CD14-positive monocyte (primary cell): ENCODE data around the gene TGFA. TPM values are rescaled to one million over a fixed set of nuclear protein-coding genes. Genes with fewer than 3 reads are reported as not detected.

Source experiments
- DNase-seq, 3 donors: peaks; one replicate each; pipeline ENCODE4 v3.0.0-alpha.2; 2011 to 2022
- H2AFZ ChIP-seq: 2 replicates; pipeline ENCODE4 v1.6.0; 2012; ENCODE audit warnings: mild to moderate bottlenecking, low read depth, low read length, inconsistent platforms; ENCODE audit not compliant: insufficient read depth, poor library complexity, severe bottlenecking
- H3K27ac ChIP-seq, 2 donors: 1 replicate in 1 of 2; 2 replicates in 1 of 2; pipeline ENCODE4 v1.5.1; 2012 to 2013; ENCODE audit warnings: low read length in 2 of 2, control low read depth in 1 of 2, inconsistent platforms in 1 of 2, low read depth in 1 of 2, mild to moderate bottlenecking in 1 of 2
- H3K27me3 ChIP-seq, 2 donors: one replicate each; pipeline versions ENCODE4 v1.6.0 to v1.6.1; 2011 to 2013; ENCODE audit warnings: low read length in 2 of 2; ENCODE audit not compliant: control insufficient read depth in 2 of 2, insufficient read depth in 2 of 2
- H3K36me3 ChIP-seq, 2 donors: replicated peaks in 1 of 2; 1 replicate in 1 of 2; 2 replicates in 1 of 2; pipeline versions ENCODE4 v1.5.1 to v1.6.1; 2012 to 2013; ENCODE audit warnings: low read length in 2 of 2, control low read depth in 1 of 2, inconsistent platforms in 1 of 2, mild to moderate bottlenecking in 1 of 2; ENCODE audit not compliant: insufficient read depth in 2 of 2, control insufficient read depth in 1 of 2
- H3K4me1 ChIP-seq, 2 donors: 1 replicate in 1 of 2; 2 replicates in 1 of 2; pipeline versions ENCODE4 v1.5.1 to v1.6.1; 2012 to 2013; ENCODE audit warnings: low read length in 2 of 2, control low read depth in 1 of 2, inconsistent platforms in 1 of 2, mild to moderate bottlenecking in 1 of 2, moderate library complexity in 1 of 2; ENCODE audit not compliant: insufficient read depth in 2 of 2, control insufficient read depth in 1 of 2
- H3K4me2 ChIP-seq: replicated peaks from 2 replicates; pipeline ENCODE3; 2012; ENCODE audit warnings: low read length, moderate library complexity, mild to moderate bottlenecking; ENCODE audit not compliant: poor library complexity, severe bottlenecking; ENCODE audit errors: extremely low read depth
- H3K4me3 ChIP-seq, 3 experiments: fragments of 200-600 bp in 1 of 3; sonication (generic) in 1 of 3; replicated peaks in 1 of 3; 1 replicate in 2 of 3; 2 replicates in 1 of 3; pipeline ENCODE4 v1.5.1; 2011 to 2013; ENCODE audit warnings: low read length in 3 of 3, mild to moderate bottlenecking in 3 of 3, control low read depth in 2 of 3, low read depth in 2 of 3, inconsistent platforms in 1 of 3, moderate library complexity in 1 of 3
- H3K79me2 ChIP-seq: 2 replicates; pipeline ENCODE4 v1.6.0; 2012; ENCODE audit warnings: mild to moderate bottlenecking, control low read depth, inconsistent platforms, low read length, moderate library complexity; ENCODE audit not compliant: insufficient read depth
- H3K9ac ChIP-seq: 2 replicates; pipeline ENCODE4 v1.6.0; 2017; ENCODE audit warnings: low read length, mild to moderate bottlenecking; ENCODE audit not compliant: insufficient read depth, poor library complexity, severe bottlenecking
- H3K9me3 ChIP-seq, 2 donors: replicated peaks in 1 of 2; 1 replicate in 1 of 2; 2 replicates in 1 of 2; pipeline versions ENCODE4 v1.5.1 to v1.6.1; 2012 to 2013; ENCODE audit warnings: low read length in 2 of 2, control low read depth in 1 of 2; ENCODE audit not compliant: control insufficient read depth in 1 of 2, insufficient read depth in 1 of 2
- H4K20me1 ChIP-seq: 2 replicates; pipeline ENCODE4 v1.6.0; 2012; ENCODE audit warnings: mild to moderate bottlenecking, low read length, control low read depth, moderate library complexity; ENCODE audit not compliant: insufficient read depth
- H3K27ac Mint-ChIP-seq, 7 donors: one replicate each; pipeline ENCODE4 v1.8.0; 2020; ENCODE audit warnings: mild to moderate bottlenecking in 7 of 7, mixed read lengths in 7 of 7, moderate library complexity in 6 of 7, inconsistent platforms in 2 of 7
- H3K27me3 Mint-ChIP-seq, 3 donors: one replicate each; pipeline ENCODE4 v1.8.0; 2021 to 2022; ENCODE audit warnings: low read depth in 3 of 3, mild to moderate bottlenecking in 3 of 3, mixed read lengths in 3 of 3, moderate library complexity in 3 of 3, inconsistent platforms in 1 of 3
- H3K36me3 Mint-ChIP-seq, 2 donors: one replicate each; pipeline ENCODE4 v1.8.0; 2020; ENCODE audit warnings: mixed read lengths in 2 of 2, inconsistent platforms in 1 of 2, mild to moderate bottlenecking in 1 of 2
- H3K4me1 Mint-ChIP-seq: one replicate; pipeline ENCODE4 v1.8.0; 2020; ENCODE audit warnings: mild to moderate bottlenecking, mixed read lengths
- H3K4me3 Mint-ChIP-seq, 2 donors: one replicate each; pipeline ENCODE4 v1.8.0; 2020; ENCODE audit warnings: mild to moderate bottlenecking in 2 of 2, mixed read lengths in 2 of 2, moderate library complexity in 1 of 2
- H3K9me3 Mint-ChIP-seq, 7 donors: one replicate each; pipeline ENCODE4 v1.8.0; 2020 to 2022; ENCODE audit warnings: mixed read lengths in 7 of 7, mild to moderate bottlenecking in 6 of 7, moderate library complexity in 6 of 7, inconsistent platforms in 2 of 7
- WGBS: methylation state at CpG from one replicate; pipeline ENCODE4 v1.1.5; 2013; ENCODE audit warnings: missing lambda C conversion rate; ENCODE audit not compliant: insufficient coverage; 5-methylcytosine and 5-hydroxymethylcytosine counted together
- intact Hi-C, 2 donors: fragments of 100-400 bp; cut with micrococcal nuclease; formaldehyde crosslinking; loops; one replicate each; pipeline versions ENCODE4 v1.15.0 to v1.15.1; 2023
- polyA plus RNA-seq, 3 donors: library from polyadenylated mRNA; depleted of rRNA in 1 of 3; unstranded in 2 of 3; stranded (reverse) in 1 of 3; fragments of 300-500 nt in 2 of 3; fragments of >200 nt in 1 of 3; fragmentation: Illumina TruSeq in 2 of 3; gene quantifications; 1 replicate in 2 of 3; 2 replicates in 1 of 3; pipeline ENCODE4 v1.2.3, GENCODE V29; 2012 to 2021
- TF ChIP-seq, protein P1 (sequence below): fragments of 200-600 bp; IDR thresholded peaks from one replicate; pipeline ENCODE4 v1.8.0; 2022; ENCODE audit warnings: antibody characterized with exemption, mild to moderate bottlenecking

Gene TGFA
- polyA plus RNA-seq, 3 donors, result 1.7 to 2.5 (median 1.7) TPM

DNA sequence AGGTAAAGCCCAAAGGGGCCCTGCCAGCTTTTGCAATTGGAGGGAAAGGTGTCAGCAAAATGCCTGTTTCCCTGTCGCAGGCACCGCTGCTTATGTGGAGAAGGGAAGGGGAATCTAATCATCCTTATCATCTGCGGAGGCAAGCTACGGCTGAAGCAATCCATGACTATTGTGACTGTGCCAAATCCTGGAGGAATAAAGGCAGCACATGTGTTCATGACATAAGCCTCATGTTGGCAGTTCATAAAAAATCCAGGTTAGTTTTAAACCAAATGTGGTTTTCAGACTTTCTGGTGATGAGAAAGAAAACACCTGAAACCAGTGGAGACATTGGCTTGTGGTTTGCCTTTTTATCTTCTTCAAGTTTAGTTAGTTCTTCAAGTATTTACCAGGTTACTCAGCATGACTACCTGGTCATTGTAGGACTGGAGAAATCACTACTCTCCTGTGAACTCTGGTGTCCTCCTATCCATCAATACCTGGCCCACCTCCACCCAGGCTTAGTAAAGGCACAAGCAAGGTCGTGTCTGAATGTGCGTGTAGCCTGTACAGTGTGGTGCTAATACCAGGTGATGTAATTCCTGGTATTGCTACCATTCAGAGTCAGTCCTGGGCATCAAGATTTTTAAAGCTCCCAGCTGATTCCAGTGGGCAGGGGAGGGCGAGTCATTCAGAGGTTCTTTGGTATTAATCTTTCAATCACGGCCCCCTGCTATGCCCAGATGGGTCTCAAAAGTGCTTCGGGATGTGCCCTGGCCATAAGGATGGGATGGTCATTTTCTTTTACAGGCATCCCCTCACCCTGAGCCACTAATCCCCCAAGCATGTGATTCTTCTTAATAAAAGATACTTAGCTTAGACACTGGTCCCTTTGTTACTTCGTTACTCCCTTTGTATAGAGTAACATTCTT lies 96.8 kb downstream of the TGFA start:
- WGBS, result 100% methylated on average over 2 of the region's 10 CpGs
- Histone ChIP-seq H3K4me3 (no peak overlapping the region), H3K4me1 (no peaks in the 10 kb centered on the region), H3K4me2 (no peak overlapping the region), H3K27ac (no peak overlapping the region), H3K36me3 (no peaks in the 10 kb centered on the region), H3K27me3 (no peaks in the 10 kb centered on the region), H3K79me2 (no peaks in the 10 kb centered on the region), H3K9me3 (no peaks in the 10 kb centered on the region), H3K9ac (no peak overlapping the region), H4K20me1 (no peaks in the 10 kb centered on the region), H2AFZ (no peak overlapping the region)
- peaks cover 0 to 6% (median 3%) of the 10 kb centered on the region in 3 donors for H3K27me3 Mint-ChIP-seq
- DNase-seq, result no peak
- no peaks in the 10 kb centered on the region for H3K4me1 Mint-ChIP-seq
- TF ChIP-seq, protein P1, sequence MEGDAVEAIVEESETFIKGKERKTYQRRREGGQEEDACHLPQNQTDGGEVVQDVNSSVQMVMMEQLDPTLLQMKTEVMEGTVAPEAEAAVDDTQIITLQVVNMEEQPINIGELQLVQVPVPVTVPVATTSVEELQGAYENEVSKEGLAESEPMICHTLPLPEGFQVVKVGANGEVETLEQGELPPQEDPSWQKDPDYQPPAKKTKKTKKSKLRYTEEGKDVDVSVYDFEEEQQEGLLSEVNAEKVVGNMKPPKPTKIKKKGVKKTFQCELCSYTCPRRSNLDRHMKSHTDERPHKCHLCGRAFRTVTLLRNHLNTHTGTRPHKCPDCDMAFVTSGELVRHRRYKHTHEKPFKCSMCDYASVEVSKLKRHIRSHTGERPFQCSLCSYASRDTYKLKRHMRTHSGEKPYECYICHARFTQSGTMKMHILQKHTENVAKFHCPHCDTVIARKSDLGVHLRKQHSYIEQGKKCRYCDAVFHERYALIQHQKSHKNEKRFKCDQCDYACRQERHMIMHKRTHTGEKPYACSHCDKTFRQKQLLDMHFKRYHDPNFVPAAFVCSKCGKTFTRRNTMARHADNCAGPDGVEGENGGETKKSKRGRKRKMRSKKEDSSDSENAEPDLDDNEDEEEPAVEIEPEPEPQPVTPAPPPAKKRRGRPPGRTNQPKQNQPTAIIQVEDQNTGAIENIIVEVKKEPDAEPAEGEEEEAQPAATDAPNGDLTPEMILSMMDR, result no peak
- H3K36me3 Mint-ChIP-seq, result no peaks in the 10 kb centered on the region
- H3K4me3 Mint-ChIP-seq, result no peak overlapping the region
- no peaks in the 10 kb centered on the region for H3K9me3 Mint-ChIP-seq
- H3K27ac Mint-ChIP-seq, result no peak overlapping the region
- intact Hi-C loops, result no loop called here

DNA sequence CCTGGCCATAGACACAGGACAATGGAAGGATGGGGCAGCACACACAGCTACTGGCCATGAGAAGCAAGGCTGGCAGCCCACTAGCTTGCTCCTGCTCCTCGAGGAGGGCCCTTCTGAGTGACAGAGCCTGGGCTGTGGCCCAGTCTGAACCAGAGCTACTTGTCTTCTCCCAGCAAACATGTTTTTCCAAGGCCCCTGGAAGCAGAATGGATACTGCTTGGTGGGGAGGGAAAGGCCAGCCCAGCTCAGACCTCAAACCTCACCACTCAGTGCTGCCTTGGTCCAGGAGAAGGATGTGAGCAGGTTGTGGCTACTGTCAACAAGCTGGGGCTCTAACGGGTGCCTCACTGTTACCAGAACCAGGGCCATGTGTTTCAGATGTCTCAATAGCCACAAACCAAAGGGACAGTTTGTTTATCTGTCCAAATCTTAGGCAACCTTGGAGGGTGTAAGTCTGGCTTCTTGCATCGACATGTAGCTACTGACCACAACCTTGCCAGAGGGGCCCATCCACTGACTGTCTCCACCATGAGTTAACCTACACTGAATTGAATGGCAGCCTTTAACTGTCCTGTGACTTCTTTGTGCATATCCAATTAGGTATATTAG lies 98.6 kb downstream of the TGFA start:
- no peaks in the 10 kb centered on the region for H3K79me2 ChIP-seq
- no peak overlapping the region for H3K4me2 ChIP-seq
- no peak overlapping the region for H3K27ac ChIP-seq
- no peak overlapping the region for H3K4me3 Mint-ChIP-seq
- no peak overlapping the region for H2AFZ ChIP-seq
- intact Hi-C loops, result no loop called here
- no peaks in the 10 kb centered on the region for H3K4me1 Mint-ChIP-seq
- WGBS, result 57% methylated on average over 2 of the region's 3 CpGs
- DNase-seq, result no peak
- H3K9me3 Mint-ChIP-seq, result no peaks in the 10 kb centered on the region
- H3K9me3 ChIP-seq, result no peaks in the 10 kb centered on the region
- H3K27ac Mint-ChIP-seq, result no peak overlapping the region
- TF ChIP-seq, protein P1, result no peak
- H3K27me3 ChIP-seq, result no peaks in the 10 kb centered on the region
- no peaks in the 10 kb centered on the region for H3K36me3 ChIP-seq
- no peak overlapping the region for H3K9ac ChIP-seq
- no peaks in the 10 kb centered on the region for H3K4me1 ChIP-seq
- peaks cover 0 to 8% (median 3%) of the 10 kb centered on the region in 3 donors for H3K27me3 Mint-ChIP-seq
- H3K4me3 ChIP-seq, result no peak overlapping the region
- H4K20me1 ChIP-seq, result no peaks in the 10 kb centered on the region
- no peaks in the 10 kb centered on the region for H3K36me3 Mint-ChIP-seq
